OCI-M2 (cell line): ENCODE results near the gene MBD3L4.
A peak's percentile ranks its signal among the peaks of the same experiment; 100 is the strongest.
"Not testable (repeated sequence)": the region's sequence is repeated elsewhere in the genome, so short reads cannot be mapped to it uniquely, and the experiment has no call there.

Experiments
- DNase-seq: peaks from one replicate; lab custom pipeline; 2025; ENCODE audit not compliant: unreplicated experiment; lab: John Stamatoyannopoulos, UW

The MBD3L4 gene

DNA sequence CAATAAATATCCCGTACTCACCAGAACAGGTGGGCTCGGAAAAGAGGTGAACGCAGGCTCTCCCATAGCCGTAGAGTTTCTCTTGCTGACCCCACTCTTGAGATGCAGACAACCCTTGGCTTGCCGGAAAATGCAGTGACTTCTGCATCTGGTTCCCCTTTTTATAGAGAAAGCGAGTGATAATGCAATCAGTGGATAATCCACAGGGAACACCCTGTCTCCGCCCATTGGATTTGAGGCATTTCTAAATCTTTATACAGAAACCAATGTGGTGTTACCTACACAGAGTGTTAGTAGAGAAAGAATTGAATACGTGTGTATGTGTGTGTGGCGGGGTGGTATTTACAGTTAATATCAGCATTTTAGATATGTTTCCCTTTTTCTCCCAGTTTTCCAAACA lies at the start of gene MBD3L4:
TSS of gene MBD3L4 (minus strand) at position 101 of the 400 bp plus-strand sequence. CDS start at position 66, 35 bp downstream.
- DNase-seq, result not testable (repeated sequence)

DNA sequence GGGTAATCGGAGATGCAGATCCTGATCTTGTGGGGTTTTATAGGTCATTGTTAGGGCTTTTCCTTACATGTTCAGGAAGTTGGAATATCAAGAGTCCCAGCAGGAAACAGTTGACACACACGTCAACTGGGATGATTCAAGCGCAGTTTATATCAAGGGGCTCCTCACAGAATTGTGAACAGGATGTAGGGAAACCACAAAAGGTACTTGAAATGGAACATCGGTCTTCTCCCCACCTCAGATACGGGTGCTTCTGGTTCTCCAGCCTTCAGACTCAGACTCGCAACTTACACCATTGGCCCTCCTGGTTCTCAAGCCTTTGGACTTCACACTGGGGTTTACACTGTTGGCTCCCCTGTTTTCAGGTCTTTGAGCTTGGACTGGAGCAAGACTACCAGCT lies 49.0 kb upstream of the MBD3L4 start:
- DNase-seq, result no peak

DNA sequence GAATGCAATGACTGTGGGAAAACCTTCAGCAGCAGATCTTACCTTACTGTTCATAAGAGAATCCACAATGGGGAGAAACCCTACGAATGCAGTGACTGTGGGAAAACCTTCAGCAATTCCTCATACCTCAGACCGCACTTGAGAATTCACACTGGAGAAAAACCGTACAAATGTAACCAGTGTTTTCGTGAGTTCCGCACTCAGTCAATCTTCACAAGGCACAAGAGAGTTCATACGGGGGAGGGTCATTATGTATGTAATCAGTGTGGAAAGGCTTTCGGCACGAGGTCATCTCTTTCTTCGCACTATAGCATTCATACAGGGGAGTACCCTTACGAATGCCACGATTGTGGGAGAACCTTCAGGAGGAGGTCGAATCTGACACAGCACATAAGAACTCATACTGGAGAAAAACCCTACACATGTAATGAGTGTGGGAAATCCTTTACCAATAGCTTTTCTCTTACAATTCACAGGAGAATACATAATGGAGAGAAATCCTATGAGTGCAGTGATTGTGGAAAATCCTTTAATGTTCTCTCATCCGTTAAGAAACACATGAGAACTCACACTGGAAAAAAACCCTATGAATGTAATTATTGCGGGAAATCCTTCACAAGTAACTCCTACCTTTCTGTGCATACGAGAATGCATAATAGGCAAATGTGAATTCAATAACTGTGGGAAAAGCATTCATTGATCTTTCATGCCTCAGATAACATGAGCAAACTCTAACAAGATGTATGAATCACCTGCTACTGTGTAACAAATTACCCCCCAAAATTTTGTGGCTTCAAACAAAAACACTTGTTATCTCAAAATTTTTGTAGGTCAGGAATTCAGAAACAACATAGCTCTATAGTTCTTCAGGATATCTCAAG lies 43.3 kb upstream of the MBD3L4 start:
- no peak for DNase-seq

DNA sequence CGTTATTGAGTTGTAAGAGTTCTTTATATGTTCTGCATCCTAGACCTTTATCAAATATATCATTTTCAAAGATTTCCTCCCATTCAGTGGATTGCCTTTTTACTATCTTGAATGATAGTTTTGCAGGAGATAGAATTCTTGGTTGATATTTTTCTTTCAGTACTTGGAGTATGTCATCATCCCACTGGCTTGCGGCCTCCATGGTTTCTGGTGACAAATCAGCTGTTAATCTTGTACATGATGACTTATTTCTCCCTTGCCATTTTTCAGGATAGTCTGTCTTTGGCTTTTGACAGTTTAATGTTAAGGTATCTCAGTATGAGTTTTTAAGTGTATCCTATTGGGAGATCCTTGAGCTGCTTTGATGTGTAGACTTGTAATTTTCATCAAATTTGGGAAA lies 38.0 kb upstream of the MBD3L4 start:
- DNase-seq, result no peak

DNA sequence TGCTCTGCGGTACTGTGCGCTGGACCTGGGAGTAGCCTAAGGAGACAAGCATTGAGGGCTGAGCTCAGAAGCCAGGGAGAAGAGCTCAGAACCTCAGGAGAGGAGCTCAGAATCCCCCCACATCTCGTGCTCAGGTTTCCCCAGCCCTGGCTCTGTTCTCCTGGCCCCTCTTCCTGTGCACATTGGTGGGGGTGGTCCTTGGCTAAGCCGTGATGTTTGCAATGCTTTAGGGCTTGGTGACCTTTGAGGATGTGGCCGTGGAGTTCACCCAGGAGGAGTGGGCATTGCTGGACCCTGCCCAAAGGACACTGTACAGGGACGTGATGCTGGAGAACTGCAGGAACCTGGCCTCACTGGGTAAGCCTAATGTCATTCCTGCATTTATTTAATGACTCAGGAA lies 36.2 kb upstream of the MBD3L4 start:
- no peak for DNase-seq

DNA sequence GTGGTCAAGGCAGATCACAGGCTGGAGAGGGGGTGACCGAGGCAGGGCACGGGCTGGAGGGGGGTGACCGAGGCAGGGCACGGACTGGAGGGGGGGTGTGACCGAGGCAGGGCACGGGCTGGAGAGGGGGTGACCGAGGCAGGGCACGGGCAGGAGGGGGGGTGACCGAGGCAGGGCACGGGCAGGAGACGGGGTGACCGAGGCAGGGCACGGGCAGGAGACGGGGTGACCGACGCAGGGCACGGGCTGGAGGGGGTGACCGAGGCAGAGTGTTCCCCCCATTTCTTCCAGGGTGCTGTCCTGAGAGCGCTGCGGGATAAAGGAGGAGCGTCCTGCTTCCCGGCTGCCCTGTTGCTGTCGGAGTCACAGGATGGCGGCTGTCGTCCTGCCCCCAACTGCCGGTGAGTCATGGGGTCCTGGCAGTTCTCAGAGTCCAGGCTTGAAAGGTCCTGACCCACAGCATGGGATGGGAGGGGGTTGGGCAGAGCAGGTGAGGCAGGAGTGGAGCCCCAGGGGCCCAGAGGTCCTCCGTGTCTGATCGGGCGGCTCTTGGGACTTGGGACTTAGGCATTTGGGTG lies 34.8 kb upstream of the MBD3L4 start:
- DNase-seq, result no peak

DNA sequence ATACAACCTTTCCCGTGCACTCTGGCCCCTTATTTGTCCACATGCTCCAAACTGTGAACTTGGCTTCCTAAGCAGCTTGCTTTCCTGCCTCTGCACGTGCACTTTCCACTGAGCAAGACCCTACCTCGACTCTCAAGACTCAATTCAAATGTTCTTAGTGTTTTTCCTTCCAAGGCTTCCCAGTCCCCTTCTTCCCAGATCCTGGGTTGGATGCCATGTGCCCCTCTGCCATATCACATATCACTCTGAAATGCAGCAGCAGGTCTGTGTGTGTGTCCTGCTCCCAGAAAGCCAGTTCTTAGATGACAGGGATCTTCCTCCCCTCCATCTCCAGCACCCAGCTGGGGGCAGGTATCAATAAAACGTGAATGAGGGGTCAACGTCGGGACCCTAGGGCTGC lies 32.6 kb upstream of the MBD3L4 start:
- no peak for DNase-seq

DNA sequence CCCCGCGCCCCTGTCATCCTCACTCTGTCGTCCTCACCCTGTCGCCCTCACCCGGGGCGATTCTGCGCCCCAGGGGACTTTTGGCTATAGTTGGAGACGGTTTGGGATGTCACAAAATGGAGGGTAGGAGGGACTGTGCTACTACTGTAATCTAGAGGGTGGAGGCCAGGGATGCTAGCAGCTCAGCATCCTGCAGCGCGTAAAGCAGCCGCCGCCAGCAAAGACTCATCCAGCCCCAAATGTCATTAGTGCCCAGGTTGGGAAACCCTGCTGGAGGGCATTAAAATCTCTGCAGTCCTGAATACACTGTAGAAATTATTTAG lies 29.9 kb upstream of the MBD3L4 start:
- DNase-seq, result no peak

DNA sequence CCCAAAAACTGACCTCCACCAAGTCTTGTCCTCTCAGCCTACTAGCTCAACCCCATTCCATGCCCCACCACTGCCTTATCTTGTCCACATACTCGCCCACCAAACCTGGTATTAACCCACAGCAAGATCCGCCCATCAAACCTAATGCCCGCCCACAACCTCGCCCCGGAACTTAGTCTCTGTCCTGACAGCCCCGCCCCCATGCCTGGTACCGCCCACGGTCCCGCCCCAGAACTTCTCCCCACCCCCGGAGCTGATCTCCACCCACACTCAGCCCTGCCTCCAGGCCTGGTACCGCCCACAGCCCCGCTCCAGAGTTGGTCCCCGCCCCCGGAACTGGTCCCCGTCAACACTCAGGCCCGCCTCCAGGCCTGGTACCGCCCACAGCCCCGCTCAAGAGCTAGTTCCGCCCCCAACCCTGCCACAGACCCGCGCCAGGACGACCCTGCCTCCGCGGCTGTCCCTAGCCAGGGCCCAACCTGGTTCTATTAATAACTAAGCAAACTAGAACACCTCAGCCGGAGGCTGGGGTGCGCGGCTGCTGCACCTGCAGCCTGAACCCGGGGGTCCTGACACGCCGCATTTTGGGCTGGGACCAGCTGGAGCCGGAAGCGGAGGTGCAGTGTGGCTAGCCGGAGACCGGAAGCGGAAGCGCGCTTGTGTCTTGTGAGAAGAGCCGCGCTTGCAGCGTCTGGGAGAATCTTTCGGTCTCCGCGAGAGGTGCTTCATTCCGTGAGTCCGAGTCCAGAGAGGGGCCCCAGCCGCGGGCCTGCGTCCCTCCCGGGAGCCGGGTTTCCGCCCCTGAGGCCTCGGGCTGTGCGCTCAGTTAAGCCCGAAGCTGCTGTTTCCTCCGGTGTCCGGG lies 29.3 kb upstream of the MBD3L4 start, which contains the start of gene ZNF557:
TSS of gene ZNF557 (plus strand) at position 662 of the 862 bp plus-strand sequence. CDS start 5,372 bp downstream, outside the sequence.
- peak; percentile 79 for DNase-seq

DNA sequence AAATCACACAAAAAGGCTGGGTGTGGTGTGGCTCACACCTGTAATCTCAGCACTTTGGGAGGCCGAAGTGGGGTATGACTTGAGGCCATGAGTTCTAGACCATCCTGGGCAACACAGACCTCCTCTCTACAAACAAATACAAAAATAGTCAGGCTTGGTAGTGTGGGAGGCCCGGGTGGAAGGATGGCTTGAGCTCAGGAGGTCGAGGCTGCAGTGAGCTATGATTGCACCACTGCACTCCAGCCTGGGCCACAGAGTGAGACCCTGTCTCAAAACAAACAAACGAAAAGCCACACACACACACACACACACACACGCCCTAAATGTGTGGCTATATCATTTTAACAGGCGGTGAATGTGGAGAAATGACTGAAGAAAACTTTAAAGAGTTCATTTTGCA lies 28.6 kb upstream of the MBD3L4 start:
- no peak for DNase-seq

DNA sequence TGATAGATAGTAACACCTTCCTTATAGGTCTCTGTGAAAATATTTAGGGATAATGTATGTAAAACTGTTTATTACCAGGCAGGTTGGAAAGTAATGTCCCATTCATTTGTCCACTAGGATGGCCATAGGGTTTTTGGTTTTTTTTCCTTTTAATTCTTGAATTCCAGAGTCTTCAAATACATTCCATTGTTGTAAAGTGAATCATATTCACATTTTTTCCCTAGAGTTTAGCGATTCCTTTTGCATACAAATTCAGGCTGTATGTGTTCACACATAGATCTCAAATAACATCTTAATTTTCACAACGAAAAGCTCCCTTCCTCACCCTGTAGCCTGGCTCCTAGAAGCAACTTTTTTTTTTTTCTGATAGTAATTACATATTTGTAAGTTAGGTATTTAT lies 27.7 kb upstream of the MBD3L4 start:
- no peak for DNase-seq

DNA sequence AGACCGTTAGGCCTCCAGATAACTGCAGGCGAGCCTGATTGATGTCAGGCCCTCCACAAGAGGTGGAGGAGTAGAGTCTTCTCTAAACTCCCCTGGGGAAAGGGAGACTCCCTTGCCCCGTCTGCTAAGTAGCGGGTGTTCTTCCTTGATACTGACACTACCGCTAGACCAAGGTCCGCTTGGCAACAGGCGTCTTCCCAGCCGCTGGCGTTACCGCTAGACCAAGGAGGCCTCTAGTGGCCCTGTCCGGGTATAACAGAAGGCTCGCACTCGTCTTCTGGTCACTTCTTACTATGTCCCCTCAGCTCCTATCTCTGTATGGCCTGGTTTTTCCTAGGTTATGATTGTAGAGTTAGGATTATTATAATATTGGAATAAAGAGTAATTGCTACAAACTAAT lies 27.1 kb upstream of the MBD3L4 start:
- DNase-seq, result not testable (repeated sequence)

DNA sequence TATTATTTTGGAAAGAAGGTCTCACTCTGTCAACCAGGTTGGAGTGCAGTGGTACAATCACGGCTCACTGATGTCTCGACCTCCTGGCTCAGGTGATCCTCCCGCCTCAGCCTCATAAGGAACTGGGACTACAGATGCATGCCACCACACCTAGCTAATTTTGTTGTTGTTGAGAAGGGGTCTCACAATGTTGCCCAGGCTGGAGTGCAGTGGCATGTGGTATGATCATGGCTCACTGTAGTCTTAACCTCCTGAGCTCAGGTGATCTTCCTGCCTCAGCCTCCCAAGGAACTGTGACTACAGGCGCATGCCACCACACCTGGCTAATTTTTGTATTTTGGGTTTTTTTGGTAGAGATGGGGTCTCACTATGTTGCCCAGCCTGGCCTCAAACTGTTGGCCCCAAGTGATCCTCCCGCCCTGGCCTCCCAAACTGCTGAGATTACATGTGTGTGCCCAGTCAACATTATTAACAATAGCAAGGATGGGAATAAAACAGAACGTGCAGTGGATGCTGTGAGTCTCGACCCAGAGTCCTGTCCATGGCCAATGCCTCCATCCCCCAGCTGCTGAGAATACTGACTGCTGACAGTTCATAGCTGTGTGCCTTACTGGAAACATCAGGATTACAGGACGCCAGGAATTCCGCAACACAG lies 23.9 kb upstream of the MBD3L4 start:
- no peak for DNase-seq

DNA sequence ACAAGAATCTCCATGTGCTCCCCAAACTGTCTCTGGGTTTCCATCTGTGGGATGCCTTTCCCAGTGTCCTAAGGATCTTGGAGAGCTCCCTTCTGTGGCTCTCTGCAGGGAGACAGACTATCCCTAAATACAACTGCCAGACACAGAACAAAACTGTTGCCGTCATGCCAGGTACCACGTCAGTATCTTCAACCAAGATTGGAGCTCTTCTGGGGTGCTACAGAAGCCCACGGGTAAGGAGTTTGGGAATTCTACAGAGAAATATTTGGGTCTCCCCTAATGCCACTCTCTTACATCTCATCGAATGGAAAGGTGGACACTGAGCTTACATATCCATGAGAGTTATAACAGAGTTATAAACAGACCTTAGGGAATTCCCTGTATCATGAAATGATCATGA lies 23.4 kb upstream of the MBD3L4 start:
- no peak for DNase-seq

DNA sequence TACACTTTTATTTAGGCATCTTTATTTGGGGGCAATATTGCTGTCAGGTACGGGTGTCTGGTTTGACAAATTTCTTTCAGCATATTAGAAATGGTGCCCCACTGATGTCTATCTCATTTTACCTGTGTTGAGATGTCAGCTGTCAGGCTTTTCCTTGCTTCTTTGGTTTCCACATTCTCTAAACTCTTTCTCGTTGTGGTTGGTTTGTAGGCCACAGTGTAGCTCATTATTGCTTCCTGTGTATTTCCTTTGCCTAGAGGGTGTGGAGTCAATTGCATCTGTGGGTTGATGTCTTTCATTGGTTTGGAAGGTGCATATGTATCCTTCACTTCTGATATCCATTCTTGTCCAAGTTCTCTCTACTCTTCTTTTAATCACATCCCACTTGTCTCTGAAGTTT lies 20.0 kb upstream of the MBD3L4 start:
- not testable (repeated sequence) for DNase-seq

DNA sequence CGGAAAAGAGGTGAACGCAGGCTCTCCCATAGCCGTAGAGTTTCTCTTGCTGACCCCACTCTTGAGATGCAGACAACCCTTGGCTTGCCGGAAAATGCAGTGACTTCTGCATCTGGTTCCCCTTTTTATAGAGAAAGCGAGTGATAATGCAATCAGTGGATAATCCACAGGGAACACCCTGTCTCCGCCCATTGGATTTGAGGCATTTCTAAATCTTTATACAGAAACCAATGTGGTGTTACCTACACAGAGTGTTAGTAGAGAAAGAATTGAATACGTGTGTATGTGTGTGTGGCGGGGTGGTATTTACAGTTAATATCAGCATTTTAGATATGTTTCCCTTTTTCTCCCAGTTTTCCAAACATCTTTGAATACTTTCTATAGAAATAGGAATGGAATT lies 18.6 kb upstream of the MBD3L4 start, which contains the start of gene MBD3L3:
TSS of gene MBD3L3 (minus strand) at position 101 of the 400 bp plus-strand sequence. CDS start at position 30, 71 bp downstream.
- DNase-seq, result not testable (repeated sequence)

DNA sequence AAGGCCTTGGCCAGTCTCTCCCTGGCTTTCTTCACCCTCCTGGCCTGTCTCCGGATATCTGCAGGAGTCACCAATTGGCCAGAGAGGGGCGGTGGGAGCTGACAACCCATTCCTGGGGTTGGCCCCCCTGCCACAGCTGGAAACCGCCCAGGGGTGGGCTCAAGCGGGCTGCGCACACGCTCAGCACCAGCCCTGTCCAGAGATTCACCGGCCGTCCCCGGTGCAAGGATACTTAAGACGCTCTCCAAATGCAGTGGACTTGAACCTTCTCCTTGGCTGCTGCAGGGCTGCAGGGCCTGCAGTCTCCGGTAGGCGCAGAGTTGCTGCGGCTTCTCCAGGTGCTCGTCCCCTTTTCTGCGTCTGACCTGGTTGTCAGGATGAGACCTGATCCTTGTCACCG lies 16.4 kb upstream of the MBD3L4 start:
- DNase-seq, result not testable (repeated sequence)

DNA sequence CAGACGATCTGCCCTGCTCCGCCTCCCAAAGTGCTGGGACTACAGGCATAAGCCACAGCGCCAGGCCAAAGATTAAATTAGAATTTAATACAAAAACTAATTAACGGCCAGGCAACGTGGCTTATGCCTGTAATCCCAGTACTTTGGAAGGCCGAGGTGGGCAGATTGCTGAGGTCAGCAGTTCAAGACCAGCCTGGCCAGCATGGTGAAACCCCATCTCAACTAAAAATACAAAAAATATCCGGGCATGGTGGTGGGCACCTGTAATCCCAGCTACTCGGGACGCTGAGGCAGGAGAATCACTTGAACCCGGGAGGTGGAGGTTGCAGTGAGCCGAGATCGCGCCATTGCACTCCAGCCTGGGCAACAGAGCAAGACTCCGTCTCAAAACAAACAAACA lies 15.7 kb upstream of the MBD3L4 start:
- DNase-seq, result not testable (repeated sequence)

DNA sequence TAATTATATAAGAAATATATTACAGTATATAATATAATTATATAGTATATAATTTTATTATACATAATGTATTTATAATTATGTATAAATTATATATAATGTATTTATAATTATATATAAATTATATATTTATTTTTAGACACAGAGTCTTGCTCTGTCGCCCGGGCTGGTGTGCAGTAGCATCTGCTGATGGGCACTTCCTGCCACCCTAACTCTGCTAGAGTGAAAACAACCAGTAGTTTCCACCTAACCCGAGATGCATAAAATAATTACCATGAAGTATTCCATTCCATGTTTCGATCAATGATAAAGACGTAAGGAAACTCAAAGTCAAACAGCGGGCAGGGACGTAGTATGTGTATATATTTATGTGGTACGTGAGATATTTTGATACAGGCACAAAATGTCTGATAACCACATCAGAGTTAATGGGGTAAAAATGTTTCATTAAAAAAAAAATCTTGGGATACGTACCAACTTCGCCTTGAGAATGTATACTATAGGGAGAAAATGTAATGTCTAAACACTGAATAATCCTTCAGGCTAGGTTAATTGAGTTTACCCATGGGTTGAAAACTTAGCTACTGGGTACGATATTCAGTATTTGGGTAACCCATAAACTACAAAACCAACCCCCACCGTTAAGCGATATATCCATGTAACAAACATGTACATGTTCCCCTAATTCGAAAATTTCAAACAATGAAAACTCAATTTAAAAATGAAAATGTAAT lies 14.8 kb upstream of the MBD3L4 start:
- DNase-seq, result not testable (repeated sequence)

DNA sequence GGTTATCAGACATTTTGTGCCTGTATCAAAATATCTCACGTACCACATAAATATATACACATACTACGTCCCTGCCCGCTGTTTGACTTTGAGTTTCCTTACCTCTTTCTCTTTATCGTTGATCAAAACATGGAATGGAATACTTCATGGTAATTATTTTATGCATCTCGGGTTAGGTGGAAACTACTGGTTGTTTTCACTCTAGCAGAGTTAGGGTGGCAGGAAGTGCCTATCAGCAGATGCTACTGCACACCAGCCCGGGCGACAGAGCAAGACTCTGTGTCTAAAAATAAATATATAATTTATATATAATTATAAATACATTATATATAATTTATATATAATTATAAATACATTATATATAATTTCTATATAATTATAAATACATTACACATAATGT lies 12.9 kb upstream of the MBD3L4 start:
- DNase-seq, result not testable (repeated sequence)
